ENCODE results near the gene FBXL14. TPM values are rescaled to one million over a fixed set of nuclear protein-coding genes. Genes with fewer than 3 reads are reported as not detected.

FBXL14 gene, protein sequence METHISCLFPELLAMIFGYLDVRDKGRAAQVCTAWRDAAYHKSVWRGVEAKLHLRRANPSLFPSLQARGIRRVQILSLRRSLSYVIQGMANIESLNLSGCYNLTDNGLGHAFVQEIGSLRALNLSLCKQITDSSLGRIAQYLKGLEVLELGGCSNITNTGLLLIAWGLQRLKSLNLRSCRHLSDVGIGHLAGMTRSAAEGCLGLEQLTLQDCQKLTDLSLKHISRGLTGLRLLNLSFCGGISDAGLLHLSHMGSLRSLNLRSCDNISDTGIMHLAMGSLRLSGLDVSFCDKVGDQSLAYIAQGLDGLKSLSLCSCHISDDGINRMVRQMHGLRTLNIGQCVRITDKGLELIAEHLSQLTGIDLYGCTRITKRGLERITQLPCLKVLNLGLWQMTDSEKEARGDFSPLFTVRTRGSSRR
- total RNA-seq = 3.7 and 5.7 TPM in 2 replicates

DNA sequence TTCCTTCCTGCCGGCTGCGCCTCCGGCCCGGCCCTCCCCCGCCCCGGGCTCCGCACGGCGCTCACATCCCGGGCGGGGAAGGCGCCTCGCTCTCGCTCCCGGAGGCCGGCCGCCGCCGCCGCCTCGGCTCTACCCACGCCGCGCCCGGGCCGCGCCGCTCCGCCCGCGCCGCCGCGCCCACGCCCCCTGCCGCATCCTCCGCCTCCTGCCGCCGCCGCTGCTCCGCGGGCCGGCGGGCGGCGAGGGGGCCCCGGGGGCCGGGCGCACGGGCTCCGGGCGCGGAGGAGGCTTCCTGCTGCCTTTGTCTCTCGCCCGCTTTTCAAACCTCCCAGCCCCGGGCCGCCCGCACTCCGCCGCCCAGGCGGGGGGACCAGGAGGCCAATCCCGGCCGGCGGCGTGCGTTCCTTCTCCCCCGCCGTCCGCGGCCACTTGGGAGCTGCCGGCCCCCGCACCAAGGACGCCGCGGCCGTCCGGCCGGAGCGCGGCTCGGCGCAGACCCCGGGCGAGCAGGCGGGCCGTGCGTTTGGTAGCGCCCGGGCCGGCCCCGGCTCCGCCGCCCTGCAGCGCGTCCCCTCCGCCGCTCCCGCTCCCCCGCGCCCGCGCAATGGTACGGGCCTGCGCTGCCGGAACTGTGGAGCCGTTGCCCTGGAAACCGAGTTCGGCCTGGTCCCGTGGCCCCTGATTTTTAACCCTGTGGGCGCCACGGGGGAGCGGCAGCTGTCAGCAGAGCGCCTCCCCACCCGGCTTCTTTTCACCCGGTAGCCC lies at the start of gene FBXL14:
Gene FBXL14, minus strand, starts transcription at position 321 of the 765 bp plus-strand sequence. CDS start 515 bp downstream, outside the sequence.

DNA sequence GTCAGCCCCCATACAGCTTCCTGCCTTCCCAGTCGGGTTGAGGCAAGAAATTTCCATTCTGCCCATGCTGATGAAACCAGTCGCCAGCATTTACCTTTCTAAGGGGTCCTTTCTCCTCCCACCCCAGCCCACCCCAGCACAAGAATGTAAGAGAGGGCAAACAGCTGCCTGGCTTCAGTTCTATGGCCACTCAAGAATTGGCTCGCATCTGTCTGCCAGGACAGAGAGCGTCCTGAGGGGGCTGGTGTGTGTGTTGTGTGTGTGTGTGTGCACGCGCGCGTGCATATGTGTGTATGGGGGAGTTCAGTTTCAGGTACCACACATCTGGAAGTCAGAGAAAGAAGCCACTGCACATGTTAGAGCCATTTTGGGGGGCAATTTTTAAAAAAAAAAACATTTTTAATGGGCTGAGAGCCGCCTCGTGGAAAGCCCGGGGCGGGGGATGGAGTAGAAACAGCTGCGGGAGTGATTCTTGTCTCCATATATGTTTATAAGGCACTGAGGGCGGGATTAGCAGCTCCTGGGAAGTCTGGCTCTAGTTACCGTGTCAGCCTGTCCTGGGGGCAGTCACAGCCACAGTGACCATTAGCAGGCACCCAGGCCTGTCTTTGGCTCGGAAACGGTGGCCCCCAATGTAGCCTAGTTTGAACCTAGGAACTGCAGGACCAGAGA lies 34.4 kb upstream of the FBXL14 start, which contains the start of gene WNT5B:
Gene WNT5B, plus strand, starts transcription at position 566 of the 672 bp plus-strand sequence. CDS start 2,124 bp downstream, outside the sequence.

Other genes starting within 250 kb of the FBXL14 start
- gene WNT5B, start 34.6 kb upstream of the FBXL14 start, total RNA-seq = 5.8 and 8.7 TPM in 2 replicates
- gene ADIPOR2, start 96.5 kb upstream of the FBXL14 start, total RNA-seq = 19.7 and 30.5 TPM in 2 replicates
- gene LRTM2, start 226.0 kb upstream of the FBXL14 start, total RNA-seq = not detected in 2 replicates

Measured in airway epithelial cell (primary cell).